HL-60/S4 treated with retinoic acid at 250 ng/mL for 4 days and 3 days (cell line): ENCODE results near the gene FARSA.
"Not testable (repeated sequence)": the region's sequence is repeated elsewhere in the genome, so short reads cannot be mapped to it uniquely, and the experiment has no call there.

Source experiments
- in situ Hi-C: fragments of 300-500 bp; cut with MboI; formaldehyde crosslinking; loops from 2 replicates; pipeline ENCODE4 v1.7.0; 2022; ENCODE audit warnings: low sequenced_read_pairs

FARSA gene

GRCh38 chr19:12933287-12934072 is at the start of gene FARSA:
FARSA (minus strand) TSS chr19:12933711; CDS start chr19:12933696, 15 bp downstream.
- in situ Hi-C loops: no loop called here

GRCh38 chr19:12983091-12983490 is 49.6 kb upstream of the FARSA start:
- in situ Hi-C loops: no loop called here

GRCh38 chr19:12982648-12983047 is 49.1 kb upstream of the FARSA start:
- in situ Hi-C loops: no loop called here

DNA sequence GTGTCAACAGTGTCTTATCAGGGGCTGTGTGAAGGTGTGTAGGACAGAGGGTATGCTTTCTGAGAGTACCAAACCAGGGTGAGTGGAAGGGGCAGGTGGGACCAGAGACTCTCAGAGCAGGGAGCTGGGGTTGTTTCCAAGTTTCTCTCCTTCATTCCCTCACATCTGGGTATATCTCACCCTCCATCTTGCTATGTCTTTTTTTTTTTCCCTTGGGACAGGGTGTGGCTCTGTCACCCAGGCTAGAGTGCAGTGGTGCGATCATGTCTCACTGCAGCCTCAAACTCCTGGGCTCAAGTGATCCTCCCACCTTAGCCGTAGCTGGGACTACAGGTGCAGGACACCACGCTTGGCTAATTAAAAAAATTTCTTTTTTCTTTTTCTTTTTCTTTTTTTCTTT is 46.5 kb upstream of the FARSA start:
- in situ Hi-C loops: loop anchor here (10.0 kb wide), 1 partner anchor 265 kb away; no protein-coding TSS in a partner anchor

GRCh38 chr19:12976109-12976508 is 42.6 kb upstream of the FARSA start:
- in situ Hi-C loops: loop anchor here (10.0 kb wide), 1 partner anchor 269 kb away; no protein-coding TSS in a partner anchor

DNA sequence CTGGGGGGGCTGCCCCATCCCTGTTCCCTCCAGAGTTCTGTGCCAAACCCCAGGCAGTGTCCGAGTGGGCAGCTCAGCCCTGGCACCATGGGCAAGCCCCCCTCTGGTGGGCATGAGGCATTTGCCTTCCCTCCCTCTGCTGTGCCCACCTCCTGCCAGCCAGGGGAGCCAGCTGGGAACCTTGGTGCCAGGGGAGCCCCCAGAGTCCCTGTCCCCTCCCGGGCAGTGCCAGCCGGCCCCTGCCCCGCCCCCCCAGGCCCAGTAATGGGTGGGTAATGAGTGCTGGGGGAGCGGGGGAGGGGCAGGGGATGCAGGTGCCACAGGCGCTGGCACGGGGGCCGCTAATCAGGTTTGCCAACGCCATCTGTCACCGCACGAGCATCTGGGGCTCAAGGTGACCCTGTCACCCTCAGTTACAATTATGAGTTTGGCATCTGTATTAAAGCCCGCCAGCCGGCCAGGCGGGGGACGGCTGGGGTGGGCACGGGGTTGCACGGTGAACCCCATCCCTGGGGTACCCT is 41.8 kb upstream of the FARSA start:
- in situ Hi-C loops: loop anchor here (10.0 kb wide), 1 partner anchor 270 kb away; no protein-coding TSS in a partner anchor

DNA sequence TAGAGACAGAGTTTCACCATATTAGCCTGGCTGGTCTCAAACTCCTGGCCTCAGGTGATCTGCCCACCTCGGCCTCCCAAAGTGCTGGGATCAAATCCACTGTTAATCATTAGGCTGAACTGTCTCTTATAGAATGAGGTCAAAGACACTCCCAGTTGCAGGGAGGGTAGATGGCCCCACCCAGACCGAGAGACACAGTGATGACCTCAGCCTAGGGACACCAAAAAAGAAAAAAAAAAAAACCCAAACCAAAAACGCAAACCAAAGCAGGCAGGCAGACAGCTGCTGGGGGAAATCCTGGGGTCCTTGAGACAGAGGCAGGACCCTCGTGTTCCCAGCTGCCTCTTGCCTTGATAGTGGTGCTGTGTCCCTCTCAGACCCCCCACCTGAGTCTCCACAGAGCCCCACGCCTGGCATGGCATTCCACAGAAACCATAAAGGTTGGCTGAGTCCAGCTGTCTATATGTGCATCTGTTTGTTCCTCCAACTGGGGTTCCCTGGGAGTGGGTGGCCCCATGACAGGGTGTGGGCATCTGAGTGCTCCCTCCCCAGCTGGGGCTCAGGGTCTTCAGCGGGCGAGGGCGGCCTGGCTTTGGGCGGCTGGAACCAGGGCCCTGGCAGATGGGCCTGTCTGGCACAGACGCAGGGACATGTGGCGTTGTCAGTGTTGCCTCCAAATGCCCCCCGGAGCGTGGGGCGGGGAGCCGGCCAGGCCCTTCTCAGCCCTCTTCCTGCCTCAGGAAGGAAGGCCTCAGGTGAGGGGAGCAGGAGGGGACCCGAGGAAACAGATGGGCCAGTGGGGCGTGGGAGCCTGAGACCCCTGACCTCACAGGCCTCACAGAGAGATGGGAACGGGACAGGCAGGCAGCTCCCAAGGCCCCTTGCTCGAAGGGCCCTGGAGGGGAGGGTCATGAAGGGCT is 41.0 kb upstream of the FARSA start:
- in situ Hi-C loops: loop anchor here (5.0 to 10.0 kb wide), 2 partner anchors 118 to 270 kb away; no protein-coding TSS in a partner anchor

DNA sequence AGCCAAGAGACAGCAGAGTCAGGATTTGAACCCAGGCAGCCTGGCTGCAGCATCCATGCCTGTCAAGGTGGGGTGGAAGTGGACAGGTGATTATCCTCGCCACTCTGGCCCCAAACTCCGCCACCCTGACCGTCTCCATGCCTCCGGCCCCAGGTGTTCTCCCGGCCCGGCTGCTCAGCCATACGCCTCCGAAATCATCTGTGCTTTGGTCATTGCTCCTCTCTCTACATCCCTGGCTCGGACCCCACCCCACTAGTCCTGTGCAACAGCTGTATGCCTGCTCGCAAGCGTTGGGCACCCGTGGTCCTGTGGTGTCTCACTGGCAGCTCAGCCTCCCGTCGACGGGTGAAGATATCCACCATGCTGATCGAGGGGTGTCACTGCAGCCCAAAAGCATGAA is 39.7 kb upstream of the FARSA start:
- in situ Hi-C loops: loop anchor here (5.0 to 10.0 kb wide), 2 partner anchors 119 to 272 kb away; no protein-coding TSS in a partner anchor

DNA sequence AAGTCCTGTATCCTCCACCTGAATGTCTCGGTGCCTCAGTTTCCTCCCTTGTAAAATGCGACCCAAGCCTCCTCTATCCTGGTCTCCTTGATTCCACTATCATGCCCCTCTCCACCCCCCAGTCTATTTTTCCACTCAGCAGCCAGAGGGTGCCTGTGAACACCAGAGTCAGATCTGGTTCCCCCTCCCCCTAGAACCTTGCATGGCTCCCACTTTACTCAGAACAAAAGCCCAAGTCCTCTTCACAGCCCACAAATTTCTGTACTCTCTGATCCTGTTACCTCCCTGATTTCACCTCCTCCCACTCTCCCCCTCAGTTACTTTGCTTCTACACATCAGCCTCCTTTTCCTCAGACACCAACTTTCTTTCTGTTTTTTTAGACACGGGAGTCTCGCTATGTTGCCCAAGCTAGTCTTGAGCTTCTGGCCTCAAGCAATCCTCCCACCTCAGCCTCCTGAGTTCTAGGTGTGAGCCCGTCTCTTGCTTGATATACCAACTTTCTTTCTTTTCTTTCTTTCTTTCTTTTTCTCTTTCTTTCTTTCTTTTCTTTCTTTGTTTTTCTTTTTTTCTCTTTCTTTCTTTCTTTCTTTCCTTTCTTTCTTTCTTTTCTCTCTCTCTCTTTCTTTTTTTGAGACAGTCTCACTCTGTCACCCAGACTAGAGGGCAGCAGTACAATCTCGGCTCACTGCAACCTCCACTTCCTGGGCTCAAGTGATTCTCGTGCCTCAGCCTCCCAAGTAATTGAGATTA is 36.7 kb upstream of the FARSA start:
- in situ Hi-C loops: loop anchor here (5.0 to 10.0 kb wide), 2 partner anchors 122 to 275 kb away; no protein-coding TSS in a partner anchor

DNA sequence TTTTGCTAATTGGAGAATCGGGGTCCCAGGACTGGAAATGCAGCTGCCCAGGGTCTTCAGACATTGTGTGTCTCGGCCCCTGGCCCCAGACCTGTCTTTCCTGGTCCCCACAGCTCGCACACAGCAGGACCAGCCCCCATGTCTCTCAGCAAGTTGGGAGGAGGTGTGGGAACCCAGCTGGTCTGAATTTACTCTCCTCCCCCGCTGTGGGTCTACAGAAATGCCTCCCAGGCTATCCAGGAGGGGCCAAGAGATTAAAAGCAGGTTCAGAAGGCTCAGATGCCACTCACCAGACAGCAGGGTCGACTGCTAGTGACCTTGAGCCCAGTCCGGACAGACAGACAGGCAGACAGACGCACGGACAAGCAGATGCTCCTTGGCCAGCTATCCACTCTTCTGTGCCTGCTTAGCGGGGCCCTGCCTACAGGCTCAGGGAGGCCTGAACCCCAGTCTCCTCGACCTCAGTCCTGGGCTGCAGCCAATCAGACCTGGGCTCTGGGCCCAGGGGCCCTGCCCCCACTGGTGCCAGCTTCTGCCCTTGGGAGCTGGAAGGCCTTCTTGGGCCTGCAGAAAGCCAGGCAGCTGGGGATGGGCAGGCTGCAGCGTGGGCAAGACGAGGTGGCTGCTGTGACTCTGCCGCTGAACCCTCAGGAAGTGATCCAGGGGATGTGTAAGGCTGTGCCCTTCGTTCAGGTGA is 35.9 kb upstream of the FARSA start, which contains the start of gene DAND5:
TSS of gene DAND5 (plus strand) at position 285 of the 697 bp plus-strand sequence. CDS start at position 370, 85 bp downstream.
- in situ Hi-C loops: no loop called here

GRCh38 chr19:12967907-12968306 is 34.4 kb upstream of the FARSA start:
- in situ Hi-C loops: no loop called here

GRCh38 chr19:12965812-12966135 is 32.3 kb upstream of the FARSA start:
- in situ Hi-C loops: no loop called here

DNA sequence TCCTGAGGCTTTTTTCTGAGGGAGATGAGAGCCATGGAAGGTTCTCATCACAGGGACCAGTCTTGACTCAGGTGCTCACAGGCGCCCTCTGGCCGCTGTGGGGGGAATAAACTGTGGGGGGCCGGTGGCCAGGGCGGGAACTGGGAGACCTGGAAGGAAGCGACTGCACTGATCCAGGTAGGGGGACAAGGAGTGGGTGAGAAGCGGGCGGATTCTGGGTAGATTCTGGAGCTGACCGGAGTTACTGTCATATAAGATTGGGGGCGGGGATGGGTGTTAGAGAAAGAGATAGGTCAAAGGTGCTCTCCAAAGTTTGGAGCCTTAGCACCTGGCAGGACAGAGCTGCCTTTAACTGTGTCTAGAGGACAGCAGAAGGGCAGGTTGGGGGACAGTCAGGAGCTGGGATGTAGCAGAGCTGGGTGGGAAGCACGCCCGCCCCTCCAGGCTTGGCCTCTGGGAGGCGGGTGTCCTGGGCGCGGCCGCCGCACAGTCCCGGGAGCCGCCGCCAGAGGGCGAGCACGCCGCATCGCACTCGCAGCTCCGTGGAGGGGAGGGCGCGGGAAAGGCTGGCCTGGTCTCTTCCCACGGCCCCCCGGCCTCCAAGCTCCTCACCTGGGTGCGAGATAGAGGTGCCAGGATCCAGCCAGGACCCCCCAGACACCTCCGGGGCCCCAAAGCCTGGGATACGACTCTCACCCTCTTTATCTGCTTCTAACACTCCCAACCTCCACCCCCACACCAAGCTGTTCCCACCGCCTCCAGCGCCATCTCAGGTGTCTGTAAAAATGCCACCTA is 31.7 kb upstream of the FARSA start:
- in situ Hi-C loops: no loop called here

GRCh38 chr19:12959481-12959880 is 26.0 kb upstream of the FARSA start:
- in situ Hi-C loops: no loop called here

- in situ Hi-C loops: not testable (repeated sequence)
These were observed 24.0 kb upstream of the FARSA start for GRCh38 chr19:12957389-12957952.

GRCh38 chr19:12956446-12957388 is 23.2 kb upstream of the FARSA start, which contains the start of gene GADD45GIP1:
GADD45GIP1 (minus strand) TSS chr19:12957223; CDS start chr19:12957212, 11 bp downstream.
- in situ Hi-C loops: no loop called here

DNA sequence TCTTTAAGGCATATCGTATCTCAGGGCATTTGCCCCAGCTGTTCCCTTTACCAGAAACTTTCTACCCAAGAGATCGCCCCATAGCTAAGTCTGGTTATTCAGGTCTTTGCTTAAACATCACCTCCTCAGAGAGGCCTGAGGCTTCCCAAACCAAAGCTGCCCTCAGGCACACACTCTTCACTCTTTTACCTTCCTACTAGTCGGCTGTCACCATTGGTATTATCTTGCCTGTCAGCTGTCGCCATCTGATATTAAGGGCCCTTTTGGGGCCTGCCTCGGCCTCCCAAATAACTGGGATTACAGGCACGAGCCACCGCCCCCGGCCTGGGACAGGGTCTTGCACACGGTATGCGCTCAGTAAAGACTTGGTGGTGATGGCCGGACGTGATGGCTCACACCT is 22.5 kb upstream of the FARSA start:
- in situ Hi-C loops: no loop called here
